ENCODE results near the gene OR4X2.
"Not testable (repeated sequence)": the region's sequence is repeated elsewhere in the genome, so short reads cannot be mapped to it uniquely, and the experiment has no call there.

The OR4X2 gene, protein sequence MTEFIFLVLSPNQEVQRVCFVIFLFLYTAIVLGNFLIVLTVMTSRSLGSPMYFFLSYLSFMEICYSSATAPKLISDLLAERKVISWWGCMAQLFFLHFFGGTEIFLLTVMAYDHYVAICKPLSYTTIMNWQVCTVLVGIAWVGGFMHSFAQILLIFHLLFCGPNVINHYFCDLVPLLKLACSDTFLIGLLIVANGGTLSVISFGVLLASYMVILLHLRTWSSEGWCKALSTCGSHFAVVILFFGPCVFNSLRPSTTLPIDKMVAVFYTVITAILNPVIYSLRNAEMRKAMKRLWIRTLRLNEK

DNA sequence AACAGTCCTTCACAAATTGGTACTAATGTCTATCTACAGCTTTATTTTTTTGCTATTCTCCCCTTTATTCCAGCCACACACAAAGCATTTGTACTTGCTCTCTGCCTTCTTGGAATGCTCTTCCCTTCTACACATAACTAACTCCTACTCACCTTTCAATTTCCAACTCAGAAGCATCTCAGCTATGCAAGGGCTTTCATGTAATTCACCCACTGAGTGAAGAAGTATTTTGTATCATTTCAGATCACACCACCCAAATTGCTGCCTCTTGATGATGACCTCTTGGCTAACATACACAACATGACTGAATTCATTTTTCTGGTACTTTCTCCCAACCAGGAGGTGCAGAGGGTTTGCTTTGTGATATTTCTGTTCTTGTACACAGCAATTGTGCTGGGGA lies at the start of gene OR4X2:
OR4X2 (plus strand) TSS at position 301 of the 400 bp plus-strand sequence; CDS start at position 301, 0 bp downstream.
- DNase-seq (ENCODE audit: low read depth): no peak

- DNase-seq (ENCODE audit: low read depth): no peak
These were observed 37.0 kb upstream of the OR4X2 start for GRCh38 chr11:48207881-48208280.

- no peak for DNase-seq (ENCODE audit: low read depth)
These were observed 34.9 kb upstream of the OR4X2 start for GRCh38 chr11:48210052-48210451.

DNA sequence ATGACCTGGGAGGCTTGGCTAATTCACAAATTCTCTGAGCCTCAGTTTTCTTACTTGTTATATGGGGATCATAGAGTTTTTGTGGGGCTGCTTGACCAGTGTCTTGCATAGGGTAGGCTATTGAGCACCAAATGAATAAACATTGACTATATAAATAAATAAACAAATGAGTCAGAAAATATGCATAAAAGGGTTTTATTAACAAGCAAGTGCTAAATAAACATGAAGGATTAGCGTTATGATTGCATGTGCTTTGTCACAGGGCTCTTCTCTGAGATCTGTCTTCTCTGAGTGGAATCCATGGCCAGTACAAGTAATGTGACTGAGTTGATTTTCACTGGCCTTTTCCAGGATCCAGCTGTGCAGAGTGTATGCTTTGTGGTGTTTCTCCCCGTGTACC lies 28.4 kb upstream of the OR4X2 start, which contains the start of gene OR4B1:
OR4B1 (plus strand) TSS at position 301 of the 400 bp plus-strand sequence; CDS start at position 301, 0 bp downstream.
- DNase-seq (ENCODE audit: low read depth): no peak

GRCh38 chr11:48228761-48229160 lies 16.1 kb upstream of the OR4X2 start:
- no peak for DNase-seq (ENCODE audit: low read depth)

GRCh38 chr11:48230057-48230456 lies 14.8 kb upstream of the OR4X2 start:
- DNase-seq (ENCODE audit: low read depth): not testable (repeated sequence)

GRCh38 chr11:48237727-48238126 lies 7.2 kb upstream of the OR4X2 start:
- no peak for DNase-seq (ENCODE audit: low read depth)

- no peak for DNase-seq (ENCODE audit: low read depth)
These were observed 2.4 kb upstream of the OR4X2 start for GRCh38 chr11:48242501-48242900.

GRCh38 chr11:48248902-48249301 lies 4.0 kb downstream of the OR4X2 start:
- DNase-seq (ENCODE audit: low read depth): no peak

- no peak for DNase-seq (ENCODE audit: low read depth)
These were observed 16.7 kb downstream of the OR4X2 start for GRCh38 chr11:48261600-48261999.

- DNase-seq (ENCODE audit: low read depth): no peak
These were observed 18.6 kb downstream of the OR4X2 start, which contains the start of gene OR4X1 for GRCh38 chr11:48263423-48263911. OR4X1 (plus strand) TSS chr11:48263861; CDS start chr11:48263861, 0 bp downstream.

DNA sequence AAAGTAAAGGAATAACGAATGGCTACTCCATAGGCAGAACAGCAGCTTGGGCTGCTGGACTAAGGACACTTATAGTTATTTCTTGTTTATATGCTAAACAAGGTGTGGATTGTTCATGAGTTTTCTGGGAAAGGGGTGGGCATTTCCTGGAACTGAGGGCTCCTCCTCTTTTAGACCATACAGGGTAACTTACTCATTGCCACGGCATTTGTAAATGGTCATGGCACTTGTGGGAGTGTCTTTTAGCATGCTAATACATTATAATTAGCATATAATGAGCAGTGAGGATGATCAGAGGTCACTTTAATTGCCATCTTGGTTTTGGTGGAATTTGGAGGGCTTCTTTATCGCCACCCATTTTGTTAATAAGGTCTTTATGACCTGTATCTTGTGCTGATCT lies 25.7 kb downstream of the OR4X2 start:
- no peak for DNase-seq (ENCODE audit: low read depth)

DNA sequence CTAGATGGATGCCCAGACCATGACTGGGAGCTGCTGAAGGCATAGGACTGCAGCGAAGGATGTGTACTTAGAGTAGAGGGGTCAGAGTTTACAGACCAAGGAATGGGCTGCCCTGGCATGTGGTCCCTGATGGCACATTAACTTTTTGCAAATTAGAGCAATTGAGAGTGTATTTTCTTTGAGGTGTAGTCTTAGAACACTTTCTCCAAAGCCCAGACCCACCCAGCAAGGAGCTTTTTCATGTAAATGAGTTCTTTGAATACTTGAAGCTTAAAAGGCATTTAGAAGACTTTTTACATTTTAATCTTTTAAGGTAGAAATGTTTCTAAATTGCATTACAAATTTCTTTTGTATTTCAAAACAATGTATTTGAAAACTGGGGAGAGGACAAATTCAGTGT lies 27.7 kb downstream of the OR4X2 start:
- no peak for DNase-seq (ENCODE audit: low read depth)

All from activated T-cell treated with anti-CD3 and anti-CD28 coated beads for 24 hours (primary cell).